Hematopoietic multipotent progenitor cell (in vitro differentiated cells): ENCODE measurements around the gene RNASEH2A. TPM values are rescaled to one million over a fixed set of nuclear protein-coding genes. Genes with fewer than 3 reads are reported as not detected.

Source experiments
- DNase-seq, 3 donors: peaks; one replicate each; pipeline ENCODE4 v3.0.0-alpha.2; 2011 to 2015; ENCODE audit warnings: low read depth in 2 of 3, low spot score in 2 of 3
- total RNA-seq: library from RNA; depleted of rRNA; stranded (reverse); fragments of >200 nt; gene quantifications from one replicate; pipeline ENCODE4 v1.2.3, GENCODE V29; 2012

The RNASEH2A gene
- 35.0 TPM for total RNA-seq

DNA sequence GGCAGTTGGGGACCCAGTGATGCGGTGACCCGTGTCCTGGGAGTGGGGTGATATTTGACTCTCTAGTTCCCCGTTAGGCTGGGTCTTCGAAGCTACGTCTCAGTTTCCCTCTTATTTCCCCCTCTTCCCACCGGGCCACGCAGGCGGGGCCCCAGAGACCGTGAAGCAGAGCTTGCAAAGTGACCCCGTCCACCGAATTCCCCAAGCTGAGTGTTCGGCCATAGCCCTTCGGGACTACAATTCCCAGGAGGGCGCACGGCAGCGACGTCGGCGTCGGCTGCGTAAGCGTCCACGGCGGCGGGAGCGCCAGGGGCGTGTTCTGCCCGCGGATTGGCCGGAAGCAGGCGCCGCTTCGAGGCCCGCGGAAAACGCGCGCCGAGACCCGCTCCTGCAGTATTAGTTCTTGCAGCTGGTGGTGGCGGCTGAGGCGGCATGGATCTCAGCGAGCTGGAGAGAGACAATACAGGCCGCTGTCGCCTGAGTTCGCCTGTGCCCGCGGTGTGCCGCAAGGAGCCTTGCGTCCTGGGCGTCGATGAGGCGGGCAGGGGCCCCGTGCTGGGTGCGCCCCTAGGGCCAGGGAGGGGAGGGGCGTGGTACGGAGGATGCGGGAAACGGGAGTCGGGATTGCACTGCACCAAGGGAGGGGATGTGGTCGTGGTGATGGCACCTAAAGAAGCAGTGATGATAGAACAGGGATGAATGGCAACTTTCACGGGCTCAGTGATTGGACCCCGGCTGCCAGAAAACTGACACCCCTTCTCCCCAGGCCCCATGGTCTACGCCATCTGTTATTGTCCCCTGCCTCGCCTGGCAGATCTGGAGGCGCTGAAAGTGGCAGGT, at the start of gene RNASEH2A:
RNASEH2A (plus strand) TSS at position 343 of the 840 bp plus-strand sequence; CDS start at position 433, 90 bp downstream.
- peak in 2 of 3 donors; percentile 86 to 87 for DNase-seq

GRCh38 chr19:12757544-12758274, 48.7 kb upstream of the RNASEH2A start:
- DNase-seq, result peak in 2 of 3 donors; percentile 75 to 82

GRCh38 chr19:12759686-12760085, 46.7 kb upstream of the RNASEH2A start:
- no peak for DNase-seq

- no peak for DNase-seq
These were observed 43.3 kb upstream of the RNASEH2A start for GRCh38 chr19:12763100-12763499.

DNA sequence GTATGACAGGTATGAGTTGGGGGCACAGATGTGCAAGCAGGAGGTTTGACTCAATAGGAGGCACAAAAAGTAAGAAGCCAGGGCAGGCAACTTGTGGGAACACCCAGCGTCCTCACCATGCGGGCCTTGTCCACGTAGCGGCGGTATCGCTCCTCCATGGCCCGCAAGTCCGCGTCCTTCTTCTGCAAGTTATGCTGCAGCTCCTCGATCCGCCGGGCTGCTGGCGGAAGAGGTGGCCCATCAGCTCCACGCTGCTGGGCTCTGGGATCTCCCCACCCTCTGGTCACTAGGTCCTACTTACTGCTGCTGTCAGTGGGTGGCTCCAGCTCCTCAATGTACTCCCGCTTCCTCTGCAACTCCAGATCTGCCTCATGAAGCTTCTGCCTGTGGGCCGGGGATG, 41.7 kb upstream of the RNASEH2A start:
- DNase-seq, result no peak

DNA sequence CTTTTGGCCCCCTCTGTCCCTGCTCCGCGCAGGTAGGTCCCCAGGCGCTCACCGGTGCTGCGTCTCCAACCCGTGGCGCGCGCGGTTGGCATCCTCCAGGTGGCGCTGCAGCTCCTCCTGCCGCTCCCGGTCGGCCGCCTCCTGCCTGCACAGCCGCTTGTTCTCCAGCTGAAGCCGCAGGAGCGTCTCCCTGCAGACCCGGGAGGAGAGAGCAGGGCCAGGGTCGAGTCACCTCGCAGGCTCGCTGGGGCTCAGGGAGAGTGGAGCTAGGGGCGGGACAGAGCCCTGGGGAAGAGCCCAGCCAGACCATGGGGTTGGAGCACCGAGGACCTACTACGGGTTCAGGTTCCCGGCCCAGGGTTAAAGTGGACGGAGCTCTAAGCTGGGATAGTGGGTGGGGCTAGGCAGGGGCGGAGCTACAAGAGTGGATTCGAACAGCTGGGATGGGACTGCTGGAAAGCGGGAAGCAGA, 40.3 kb upstream of the RNASEH2A start:
- DNase-seq, result peak in 1 of 3 donors; percentile 73

GRCh38 chr19:12767150-12767549, 39.2 kb upstream of the RNASEH2A start:
- DNase-seq, result no peak

DNA sequence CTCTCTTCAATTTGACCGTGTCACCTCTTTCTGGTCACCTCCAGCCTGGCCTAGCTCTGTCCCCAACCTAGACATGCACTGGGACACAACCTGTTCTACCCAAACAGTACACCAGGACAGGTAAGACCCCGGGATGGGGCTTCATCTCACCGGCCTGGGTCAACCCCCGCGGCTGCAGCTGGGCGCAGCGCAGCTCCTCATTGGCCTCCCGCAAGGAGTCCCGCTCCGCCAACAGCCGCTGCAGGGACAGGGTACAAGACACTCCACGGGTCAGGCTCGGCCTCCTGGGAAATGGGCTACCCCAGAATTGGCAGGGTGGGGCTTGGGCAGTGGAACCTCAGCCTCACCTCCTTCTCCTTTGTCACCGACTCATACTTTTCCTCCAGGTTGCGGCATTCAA, 38.7 kb upstream of the RNASEH2A start:
- DNase-seq, result no peak

GRCh38 chr19:12769689-12770088, 36.7 kb upstream of the RNASEH2A start:
- peak in 1 of 3 donors; percentile 44 for DNase-seq

DNA sequence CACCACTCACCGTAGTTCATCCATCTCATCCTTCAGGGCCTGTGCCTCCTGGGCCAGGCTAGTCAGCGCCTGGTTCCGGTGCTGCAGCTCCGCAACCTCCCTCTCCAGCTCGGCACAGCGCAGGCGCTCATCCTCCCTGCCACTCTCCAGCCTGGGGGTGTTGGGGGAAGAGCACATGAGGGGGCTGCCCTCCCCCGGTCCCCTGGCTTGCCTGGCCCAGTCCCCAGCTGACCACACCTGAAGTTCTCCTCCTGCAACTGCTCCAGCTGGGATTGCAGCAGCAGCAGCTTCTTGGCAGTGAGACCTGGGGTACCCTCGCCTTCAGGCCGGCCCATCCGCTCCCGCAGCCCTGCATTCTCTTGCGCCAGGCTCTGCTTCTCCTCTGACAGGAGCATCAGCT, 35.5 kb upstream of the RNASEH2A start:
- DNase-seq, result no peak

DNA sequence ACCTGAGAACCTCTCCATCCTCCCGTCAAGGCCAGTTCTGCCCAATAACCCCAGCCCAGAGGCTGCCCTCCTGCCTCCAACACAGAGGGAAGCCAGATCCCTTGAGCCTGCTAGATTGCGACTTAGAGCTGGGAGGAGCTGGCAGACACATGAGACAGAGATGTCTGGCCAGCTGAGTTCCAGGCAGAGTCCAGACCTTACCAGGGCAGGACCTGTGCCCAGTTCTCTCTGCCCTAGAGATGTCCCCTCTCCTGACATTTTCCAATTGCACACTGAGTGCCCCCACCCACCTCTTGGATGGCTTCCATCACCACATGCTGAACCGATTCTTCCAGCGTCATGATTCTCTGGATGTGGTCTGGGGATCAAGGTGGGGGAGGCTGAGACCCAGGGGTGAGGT, 34.1 kb upstream of the RNASEH2A start:
- no peak for DNase-seq

- DNase-seq, result peak in 2 of 3 donors; percentile 46 to 51
These were observed 32.8 kb upstream of the RNASEH2A start for GRCh38 chr19:12773571-12773970.

DNA sequence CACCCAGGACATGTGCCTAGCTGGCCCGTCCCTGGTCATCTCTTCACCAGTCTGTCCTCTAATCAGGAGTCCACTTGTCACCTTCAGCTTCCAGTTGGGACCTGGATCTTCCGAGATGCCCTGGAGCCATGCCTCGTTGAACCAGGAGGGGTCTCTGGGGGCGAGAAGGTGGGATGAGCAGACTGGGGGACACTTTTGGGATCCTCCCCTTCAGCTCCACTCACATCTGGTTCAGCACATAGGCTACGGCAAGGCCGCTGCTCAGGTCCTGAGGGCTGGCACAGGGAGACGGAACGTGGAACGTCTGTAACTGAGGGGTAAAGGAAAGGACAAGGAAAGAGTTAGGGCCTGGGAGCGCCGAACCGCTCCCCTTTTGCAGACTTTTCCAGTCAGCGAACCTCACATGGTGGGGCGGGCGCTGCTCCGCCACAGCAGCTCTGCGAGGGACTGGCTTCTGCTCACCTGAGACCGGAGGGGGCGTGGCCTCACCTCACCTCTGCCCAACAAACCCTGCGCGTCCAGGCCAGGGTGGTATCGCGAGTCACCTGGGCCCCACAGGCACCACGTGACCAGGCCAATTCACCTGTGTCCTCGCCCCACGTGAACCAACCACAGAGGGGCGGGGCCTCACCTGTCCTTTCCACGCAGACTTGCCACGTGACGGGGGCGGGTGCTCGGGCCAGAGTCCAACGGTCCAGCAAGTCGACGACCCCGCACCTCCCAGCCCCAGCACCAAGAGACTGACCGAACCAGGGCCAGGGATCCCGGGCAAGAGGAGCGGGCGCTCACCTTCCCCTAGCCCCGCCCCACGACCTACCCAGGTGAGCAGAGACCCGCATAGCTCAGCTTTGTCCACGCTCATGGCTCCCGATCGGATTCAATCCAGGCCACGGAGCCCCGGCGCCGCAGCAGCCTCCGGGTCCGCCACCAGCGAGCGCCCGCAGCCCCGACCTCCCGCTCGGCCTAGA, 31.5 kb upstream of the RNASEH2A start, which contains the start of gene HOOK2:
HOOK2 (minus strand) TSS at position 965 of the 968 bp plus-strand sequence; CDS start at position 862, 103 bp downstream.
- DNase-seq, result no peak

- peak in 2 of 3 donors; percentile 75 to 80 for DNase-seq
These were observed 29.0 kb upstream of the RNASEH2A start for GRCh38 chr19:12777217-12778016.

GRCh38 chr19:12778017-12778904, 28.1 kb upstream of the RNASEH2A start:
- DNase-seq, result peak in 1 of 3 donors; percentile 29

GRCh38 chr19:12778905-12779161, 27.6 kb upstream of the RNASEH2A start:
- DNase-seq, result no peak

DNA sequence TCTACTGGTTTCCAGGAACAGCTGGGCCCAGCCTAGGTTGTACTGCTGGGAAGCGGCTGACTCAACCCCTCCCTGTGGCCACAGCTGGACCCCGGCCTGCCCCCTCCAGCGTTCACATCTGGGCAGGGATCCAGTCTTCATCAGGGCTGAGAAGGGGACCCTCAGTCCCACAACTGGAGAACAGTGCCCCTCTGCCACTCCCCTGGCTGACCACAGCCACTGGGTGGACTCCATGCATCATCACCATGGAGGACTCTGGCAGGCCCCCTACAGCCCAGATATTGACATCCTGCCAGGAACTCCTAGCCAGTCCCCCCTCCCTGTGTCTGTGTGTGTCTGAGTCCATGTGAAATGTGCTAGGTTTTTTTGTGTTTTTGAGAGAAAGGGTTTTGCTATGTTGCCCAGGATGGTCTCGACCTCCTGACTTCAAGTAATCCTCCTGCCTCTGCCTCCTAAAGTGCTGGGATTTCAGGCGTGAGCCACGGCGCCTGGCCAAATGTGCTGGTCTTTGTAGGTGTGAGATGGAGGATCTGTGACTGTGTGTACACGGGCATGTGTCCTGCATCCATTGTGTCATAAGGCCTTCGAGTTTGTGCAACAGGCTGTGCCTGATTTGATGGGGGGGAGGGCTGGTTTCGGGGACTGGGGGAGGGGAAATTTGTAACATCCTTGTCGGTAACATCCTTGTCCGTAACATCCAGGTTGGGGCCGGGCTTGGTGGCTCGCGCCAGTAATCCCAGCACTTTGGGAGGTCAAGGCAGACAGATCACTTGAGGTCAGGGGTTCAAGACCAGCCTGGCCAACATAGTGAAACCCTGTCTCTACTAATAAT, 27.0 kb upstream of the RNASEH2A start:
- DNase-seq, result peak in 1 of 3 donors; percentile 29

DNA sequence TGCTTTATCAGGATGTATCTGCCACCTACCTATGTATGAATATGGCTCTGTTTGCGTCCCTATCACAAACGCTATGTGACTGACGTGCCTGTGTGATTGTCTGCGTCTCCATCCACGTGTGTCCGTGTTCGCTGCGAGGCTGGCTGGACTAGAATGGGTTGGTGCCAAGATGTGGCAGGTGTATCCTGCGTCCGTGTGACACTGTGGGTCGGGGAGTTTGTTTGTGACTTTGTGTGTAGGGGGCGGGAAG, 24.3 kb upstream of the RNASEH2A start:
- peak in 1 of 3 donors; percentile 77 for DNase-seq
